Measurements from ENCODE around the gene SCN2A.

Gene SCN2A

GRCh38 chr2:165401285-165401852 is 162.2 kb downstream of the SCN2A start:
- no peak overlapping the region for H3K4me3 ChIP-seq (ENCODE audit: low read depth, low read length)
- TF ChIP-seq CTCF (IDR thresholded peaks at IDR 0.05; ENCODE audit: low read depth, low read length) = no peak

GRCh38 chr2:165402162-165402561 is 162.9 kb downstream of the SCN2A start:
- H3K4me3 ChIP-seq (ENCODE audit: low read depth, low read length) = no peak overlapping the region
- no peak for TF ChIP-seq CTCF (IDR thresholded peaks at IDR 0.05; ENCODE audit: low read depth, low read length)

GRCh38 chr2:165406173-165406572 is 167.0 kb downstream of the SCN2A start:
- H3K4me3 ChIP-seq (ENCODE audit: low read depth, low read length) = no peak overlapping the region
- TF ChIP-seq CTCF (IDR thresholded peaks at IDR 0.05; ENCODE audit: low read depth, low read length) = no peak

GRCh38 chr2:165407466-165407865 is 168.3 kb downstream of the SCN2A start:
- no peak for TF ChIP-seq CTCF (IDR thresholded peaks at IDR 0.05; ENCODE audit: low read depth, low read length)
- no peak overlapping the region for H3K4me3 ChIP-seq (ENCODE audit: low read depth, low read length)

GRCh38 chr2:165408186-165408585 is 169.0 kb downstream of the SCN2A start:
- no peak overlapping the region for H3K4me3 ChIP-seq (ENCODE audit: low read depth, low read length)
- TF ChIP-seq CTCF (IDR thresholded peaks at IDR 0.05; ENCODE audit: low read depth, low read length) = no peak

GRCh38 chr2:165410276-165410675 is 171.1 kb downstream of the SCN2A start:
- no peak for TF ChIP-seq CTCF (IDR thresholded peaks at IDR 0.05; ENCODE audit: low read depth, low read length)
- no peak overlapping the region for H3K4me3 ChIP-seq (ENCODE audit: low read depth, low read length)

GRCh38 chr2:165414187-165414586 is 175.0 kb downstream of the SCN2A start:
- no peak for TF ChIP-seq CTCF (IDR thresholded peaks at IDR 0.05; ENCODE audit: low read depth, low read length)
- no peak overlapping the region for H3K4me3 ChIP-seq (ENCODE audit: low read depth, low read length)

Data from WI38 (cell line).